Naive thymus-derived CD4-positive, alpha-beta T cell (primary cell): ENCODE results near the gene SV2C. TPM values are rescaled to one million over a fixed set of nuclear protein-coding genes. Genes with fewer than 3 reads are reported as not detected.
"Not testable (repeated sequence)": the region's sequence is repeated elsewhere in the genome, so short reads cannot be mapped to it uniquely, and the experiment has no call there.

Source experiments
- ATAC-seq: fragments of 150-1000 bp; cut with Tn5 transposase; 2 replicates; pipeline ENCODE4 v1.10.0; 2021; ENCODE audit warnings: mild to moderate bottlenecking, moderate library complexity
- CTCF ChIA-PET: fragments of 350-600 bp; sonication (Branson Sonifier 250); formaldehyde crosslinking; loops from one replicate; lab custom pipeline; 2021; ENCODE audit warnings: antibody characterized with exemption; lab: Charles Lee
- POLR2A ChIA-PET: fragments of 350-600 bp; sonication (Branson Sonifier 250); formaldehyde crosslinking; loops from one replicate; lab custom pipeline; 2021; ENCODE audit warnings: antibody characterized with exemption, inconsistent platforms; lab: Charles Lee
- DNase-seq, 9 donors: peaks; one replicate each; pipeline versions ENCODE4 v3.0.0 to v3.0.0-alpha.2; 2020 to 2022; ENCODE audit warnings: mixed read lengths in 1 of 9
- H3K27ac ChIP-seq: one replicate; pipeline ENCODE4 v1.7.0; 2013; ENCODE audit warnings: mild to moderate bottlenecking, low read depth, low read length, moderate library complexity
- H3K27me3 ChIP-seq, 2 donors: one replicate each; pipeline ENCODE4 v1.7.0; 2013; ENCODE audit warnings: low read length in 2 of 2, mild to moderate bottlenecking in 2 of 2, moderate library complexity in 2 of 2; ENCODE audit not compliant: control insufficient read depth in 2 of 2, insufficient read depth in 2 of 2
- H3K36me3 ChIP-seq, 3 experiments: 1 replicate in 2 of 3; 2 replicates in 1 of 3; pipeline ENCODE4 v1.7.0; 2013; ENCODE audit warnings: low read length in 3 of 3, mild to moderate bottlenecking in 3 of 3, moderate library complexity in 1 of 3; ENCODE audit not compliant: insufficient read depth in 3 of 3, control insufficient read depth in 2 of 3
- H3K4me1 ChIP-seq, 2 donors: one replicate each; pipeline ENCODE4 v1.7.0; 2013; ENCODE audit warnings: low read length in 2 of 2, mild to moderate bottlenecking in 2 of 2, moderate library complexity in 1 of 2; ENCODE audit not compliant: control insufficient read depth in 2 of 2, insufficient read depth in 2 of 2
- H3K4me3 ChIP-seq: 2 replicates; pipeline ENCODE4 v1.7.0; 2013; ENCODE audit warnings: mild to moderate bottlenecking, low read length
- H3K9me3 ChIP-seq, 3 experiments: 1 replicate in 2 of 3; 2 replicates in 1 of 3; pipeline ENCODE4 v1.7.0; 2013; ENCODE audit warnings: low read length in 3 of 3; ENCODE audit not compliant: control insufficient read depth in 2 of 3
- H3K27ac Mint-ChIP-seq, 9 donors: one replicate each; pipeline ENCODE4 v1.8.0; 2020 to 2022; ENCODE audit warnings: mixed read lengths in 9 of 9, mild to moderate bottlenecking in 8 of 9, moderate library complexity in 5 of 9, inconsistent platforms in 2 of 9
- H3K27me3 Mint-ChIP-seq, 5 donors: one replicate each; pipeline ENCODE4 v1.8.0; 2021 to 2022; ENCODE audit warnings: mixed read lengths in 5 of 5, mild to moderate bottlenecking in 1 of 5
- H3K36me3 Mint-ChIP-seq, 5 donors: one replicate each; pipeline ENCODE4 v1.8.0; 2020 to 2022; ENCODE audit warnings: mixed read lengths in 5 of 5, mild to moderate bottlenecking in 3 of 5, inconsistent platforms in 1 of 5
- H3K4me1 Mint-ChIP-seq, 7 donors: one replicate each; pipeline ENCODE4 v1.8.0; 2020 to 2022; ENCODE audit warnings: mixed read lengths in 7 of 7, mild to moderate bottlenecking in 3 of 7, inconsistent platforms in 1 of 7
- H3K4me3 Mint-ChIP-seq, 10 donors: one replicate each; pipeline ENCODE4 v1.8.0; 2020 to 2022; ENCODE audit warnings: mild to moderate bottlenecking in 10 of 10, mixed read lengths in 10 of 10, moderate library complexity in 6 of 10, inconsistent platforms in 2 of 10
- H3K9me3 Mint-ChIP-seq, 11 donors: one replicate each; pipeline ENCODE4 v1.8.0; 2020 to 2022; ENCODE audit warnings: mixed read lengths in 11 of 11, mild to moderate bottlenecking in 4 of 11, inconsistent platforms in 1 of 11, moderate library complexity in 1 of 11
- intact Hi-C, 2 donors: fragments of 100-400 bp; cut with micrococcal nuclease; formaldehyde crosslinking; loops; one replicate each; pipeline ENCODE4 v1.15.1; 2023
- polyA plus RNA-seq, 2 donors: library from polyadenylated mRNA; unstranded; fragments of 300-500 nt; fragmentation: Illumina TruSeq; gene quantifications; one replicate each; pipeline ENCODE4 v1.2.3, GENCODE V29; 2021
- total RNA-seq, 6 experiments: library from RNA in 5 of 6; stranded (reverse) in 5 of 6; gene quantifications; 1 replicate in 5 of 6; 2 replicates in 1 of 6; pipeline ENCODE4 v1.2.3 and lab custom pipeline; 2021 to 2026

SV2C gene
- total and polyA plus RNA-seq, 7 experiments from 2014 or later, result not detected

- Histone ChIP-seq H3K36me3 (no peaks in the 10 kb centered on the region), H3K27me3 (no peaks in the 10 kb centered on the region), H3K4me3 (no peak overlapping the region), H3K4me1 (no peaks in the 10 kb centered on the region), H3K27ac (no peak overlapping the region), H3K9me3 (no peaks in the 10 kb centered on the region)
- DNase-seq, result no peak
- no peaks in the 10 kb centered on the region for H3K36me3 Mint-ChIP-seq
- no peaks in the 10 kb centered on the region for H3K9me3 Mint-ChIP-seq
- ChIA-PET POLR2A (interaction anchor here (1.1 kb wide), 1 partner anchor 78 kb away, joined by 4 read pairs; no protein-coding TSS in a partner anchor), CTCF (interaction anchor here (0.7 kb wide), 1 partner anchor 112 kb away, joined by 3 read pairs; no protein-coding TSS in a partner anchor)
- peaks cover 0 to 13% (median 0%) of the 10 kb centered on the region in 7 donors for H3K4me1 Mint-ChIP-seq
- ATAC-seq, result no peak
- H3K4me3 Mint-ChIP-seq, result no peak overlapping the region
- no peak overlapping the region for H3K27ac Mint-ChIP-seq
- H3K27me3 Mint-ChIP-seq, result peaks cover 0 to 17% (median 4%) of the 10 kb centered on the region in 5 donors
- intact Hi-C loops, result no loop called here
These were observed 208.3 kb downstream of the SV2C start for GRCh38 chr5:76291305-76292077.

- POLR2A ChIA-PET, result no interaction called here
- ATAC-seq (peak; percentile 77), DNase-seq (no peak)
- H3K27ac Mint-ChIP-seq, result no peak overlapping the region
- H3K27me3 ChIP-seq, result no peaks in the 10 kb centered on the region
- no peak overlapping the region for H3K4me3 ChIP-seq
- H3K9me3 Mint-ChIP-seq, result no peaks in the 10 kb centered on the region
- intact Hi-C loops, result no loop called here
- H3K27me3 Mint-ChIP-seq, result peaks cover 0 to 25% (median 4%) of the 10 kb centered on the region in 5 donors
- CTCF ChIA-PET, result interaction anchor here (0.6 kb wide), 1 partner anchor 14 kb away, joined by 3 read pairs; no protein-coding TSS in a partner anchor
- no peak overlapping the region for H3K4me3 Mint-ChIP-seq
- no peaks in the 10 kb centered on the region for H3K36me3 ChIP-seq
- H3K36me3 Mint-ChIP-seq, result no peaks in the 10 kb centered on the region
- no peaks in the 10 kb centered on the region for H3K9me3 ChIP-seq
- peaks cover 0 to 13% (median 0%) of the 10 kb centered on the region in 7 donors for H3K4me1 Mint-ChIP-seq
- H3K27ac ChIP-seq, result no peak overlapping the region
- H3K4me1 ChIP-seq, result no peaks in the 10 kb centered on the region
These were observed 209.6 kb downstream of the SV2C start for GRCh38 chr5:76292620-76293322.

- H3K27me3 ChIP-seq, result no peaks in the 10 kb centered on the region
- Mint-ChIP-seq H3K4me1 (peaks cover 0 to 29% (median 9%) of the 10 kb centered on the region in 7 donors), H3K9me3 (no peaks in the 10 kb centered on the region), H3K27me3 (peaks cover 0 to 28% (median 4%) of the 10 kb centered on the region in 5 donors), H3K4me3 (no peak overlapping the region), H3K27ac (no peak overlapping the region), H3K36me3 (peaks cover 0 to 2% (median 0%) of the 10 kb centered on the region in 5 donors)
- no peak overlapping the region for H3K27ac ChIP-seq
- no peaks in the 10 kb centered on the region for H3K9me3 ChIP-seq
- no peak overlapping the region for H3K4me3 ChIP-seq
- no peaks in the 10 kb centered on the region for H3K36me3 ChIP-seq
- H3K4me1 ChIP-seq, result peaks cover 2 to 10% of the 10 kb centered on the region in 2 donors
- intact Hi-C loops, result no loop called here
- CTCF ChIA-PET, result interaction anchor here (0.6 kb wide), 1 partner anchor 1411 kb away, joined by 3 read pairs; no protein-coding TSS in a partner anchor
- ATAC-seq (peak; percentile 83), DNase-seq (no peak)
- POLR2A ChIA-PET, result no interaction called here
These were observed 211.4 kb downstream of the SV2C start for GRCh38 chr5:76294573-76294972.

GRCh38 chr5:76298852-76299251 lies 215.7 kb downstream of the SV2C start:
- H3K27ac Mint-ChIP-seq, result peak overlapping the region in 2 of 9 donors; percentile 52 to 93
- H3K4me1 Mint-ChIP-seq, result peaks cover 5 to 45% (median 14%) of the 10 kb centered on the region in 7 donors
- DNase-seq (no peak), ATAC-seq (no peak)
- POLR2A ChIA-PET, result no interaction called here
- H3K27ac ChIP-seq, result no peak overlapping the region
- H3K4me3 Mint-ChIP-seq, result peak overlapping the region in 1 of 10 donors; percentile 82
- no peak overlapping the region for H3K4me3 ChIP-seq
- peaks cover 0 to 24% (median 4%) of the 10 kb centered on the region in 5 donors for H3K27me3 Mint-ChIP-seq
- H3K9me3 ChIP-seq, result no peaks in the 10 kb centered on the region
- CTCF ChIA-PET, result no interaction called here
- H3K9me3 Mint-ChIP-seq, result no peaks in the 10 kb centered on the region
- H3K27me3 ChIP-seq, result no peaks in the 10 kb centered on the region
- H3K36me3 ChIP-seq, result no peaks in the 10 kb centered on the region
- intact Hi-C loops, result loop anchor here in 1 of 2 donors (1.0 kb wide), 1 partner anchor 26 kb away; no protein-coding TSS in a partner anchor
- H3K36me3 Mint-ChIP-seq, result peaks cover 0 to 2% (median 0%) of the 10 kb centered on the region in 5 donors
- peaks cover 7 to 15% of the 10 kb centered on the region in 2 donors for H3K4me1 ChIP-seq

- H3K27me3 ChIP-seq, result no peaks in the 10 kb centered on the region
- H3K9me3 Mint-ChIP-seq, result peaks cover 0 to 4% (median 0%) of the 10 kb centered on the region in 11 donors
- H3K4me1 ChIP-seq, result peaks cover 12 to 19% of the 10 kb centered on the region in 2 donors
- H3K27ac ChIP-seq, result no peak overlapping the region
- no peaks in the 10 kb centered on the region for H3K9me3 ChIP-seq
- H3K4me3 ChIP-seq, result no peak overlapping the region
- DNase-seq, result peak in 2 of 9 donors; percentile 7 to 8
- ATAC-seq, result peak; percentile 22
- peaks cover 0 to 24% (median 3%) of the 10 kb centered on the region in 5 donors for H3K27me3 Mint-ChIP-seq
- intact Hi-C loops, result loop anchor here in 1 of 2 donors (1.0 kb wide), 1 partner anchor 26 kb away; no protein-coding TSS in a partner anchor
- peaks cover 0 to 4% (median 0%) of the 10 kb centered on the region in 5 donors for H3K36me3 Mint-ChIP-seq
- H3K36me3 ChIP-seq, result no peaks in the 10 kb centered on the region
- CTCF ChIA-PET, result no interaction called here
- H3K27ac Mint-ChIP-seq, result peak overlapping the region in 4 of 9 donors; percentile 49 to 93 (median 60)
- peaks cover 12 to 52% (median 21%) of the 10 kb centered on the region in 7 donors for H3K4me1 Mint-ChIP-seq
- POLR2A ChIA-PET, result no interaction called here
- H3K4me3 Mint-ChIP-seq, result peak overlapping the region in 1 of 10 donors; percentile 82
These were observed 216.4 kb downstream of the SV2C start for GRCh38 chr5:76299592-76299991.

- H3K4me3 ChIP-seq, H3K27me3 Mint-ChIP-seq, H3K36me3 ChIP-seq, H3K36me3 Mint-ChIP-seq, H3K9me3 ChIP-seq, H3K4me3 Mint-ChIP-seq, intact Hi-C loops, H3K27me3 ChIP-seq, CTCF ChIA-PET, POLR2A ChIA-PET, H3K27ac Mint-ChIP-seq, ATAC-seq, H3K27ac ChIP-seq, DNase-seq: not testable (repeated sequence)
- Mint-ChIP-seq H3K4me1 (peaks cover 12 to 59% (median 24%) of the 10 kb centered on the region in 7 donors), H3K9me3 (peaks cover 0 to 11% (median 0%) of the 10 kb centered on the region in 11 donors)
- peaks cover 12 to 19% of the 10 kb centered on the region in 2 donors for H3K4me1 ChIP-seq
These were observed 218.7 kb downstream of the SV2C start for GRCh38 chr5:76301932-76302331.
